HG03045 (cell line): ENCODE measurements around the gene GAREM1.
"Not testable (repeated sequence)": the region's sequence is repeated elsewhere in the genome, so short reads cannot be mapped to it uniquely, and the experiment has no call there.

Experiments
- ATAC-seq: cut with Tn5 transposase; IDR thresholded peaks from one replicate; pipeline ENCODE4 v1.9.1; 2021; ENCODE audit warnings: mild to moderate bottlenecking, moderate library complexity; ENCODE audit not compliant: unreplicated experiment

Gene GAREM1

GRCh38 chr18:32470714-32471633 lies at the start of gene GAREM1:
Gene GAREM1, minus strand, starts transcription at chr18:32470882. Its CDS starts 454 bp downstream, at chr18:32470428.
- peak; percentile 97 for ATAC-seq

DNA sequence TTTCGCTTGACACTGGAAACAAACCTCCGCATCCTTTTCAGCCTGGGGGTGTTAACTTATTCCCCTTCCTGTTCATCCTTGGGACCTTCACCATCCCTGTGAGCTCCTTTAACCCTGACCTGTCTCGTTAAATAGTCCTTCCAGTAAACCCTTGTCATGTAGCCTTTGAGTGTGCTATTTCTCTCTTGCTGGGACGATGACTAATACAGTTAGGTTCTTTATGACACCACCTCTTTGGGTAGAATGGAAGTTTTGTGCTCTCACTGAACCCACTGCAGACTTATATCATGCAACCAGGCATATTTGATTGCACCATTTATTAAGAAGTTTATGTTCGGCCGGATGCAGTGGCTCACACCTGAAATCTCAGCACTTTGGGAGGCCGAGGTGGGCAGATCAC lies 40.5 kb upstream of the GAREM1 start:
- no peak for ATAC-seq

DNA sequence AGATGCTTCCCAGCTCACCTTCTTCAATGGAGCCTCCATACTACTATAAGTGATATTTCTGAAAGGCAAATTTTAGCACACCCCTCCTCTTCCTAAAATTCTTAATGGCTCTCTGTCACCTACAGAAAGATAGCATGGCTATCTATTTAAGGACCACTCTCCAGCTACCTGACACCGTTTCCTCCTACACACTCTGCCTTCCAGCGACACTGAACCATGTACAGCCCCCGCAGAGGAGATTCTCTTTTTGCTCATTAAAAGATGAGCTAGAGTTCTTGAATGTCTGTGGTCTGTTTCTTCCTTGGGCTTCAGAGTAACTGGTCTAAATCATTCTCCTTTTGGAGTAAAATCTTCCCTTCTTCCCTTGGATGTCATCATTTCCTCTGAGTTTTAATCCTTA lies 38.4 kb upstream of the GAREM1 start:
- no peak for ATAC-seq

DNA sequence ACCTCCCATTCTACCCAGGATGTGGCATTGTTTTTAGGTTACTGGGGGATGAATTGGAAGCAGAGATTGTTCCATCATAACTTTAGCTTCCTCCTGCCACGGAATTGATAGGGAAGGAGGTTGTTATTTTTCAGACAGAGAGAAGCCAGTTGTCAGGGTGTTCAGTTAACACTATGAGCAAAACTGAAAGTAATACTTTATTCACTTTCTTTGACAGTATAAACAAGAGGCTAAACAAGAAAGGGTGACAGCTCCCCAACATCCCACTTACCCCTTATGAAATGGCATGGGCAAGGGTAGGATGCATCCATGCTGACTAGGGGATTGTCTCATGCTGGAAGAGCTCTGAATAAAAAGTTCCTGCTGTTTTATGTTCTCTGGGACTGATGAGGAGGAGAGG lies 36.4 kb upstream of the GAREM1 start:
- ATAC-seq, result no peak

GRCh38 chr18:32502014-32502413 lies 31.3 kb upstream of the GAREM1 start:
- no peak for ATAC-seq

- not testable (repeated sequence) for ATAC-seq
Observed at GRCh38 chr18:32501242-32501641, 30.6 kb upstream of the GAREM1 start.

DNA sequence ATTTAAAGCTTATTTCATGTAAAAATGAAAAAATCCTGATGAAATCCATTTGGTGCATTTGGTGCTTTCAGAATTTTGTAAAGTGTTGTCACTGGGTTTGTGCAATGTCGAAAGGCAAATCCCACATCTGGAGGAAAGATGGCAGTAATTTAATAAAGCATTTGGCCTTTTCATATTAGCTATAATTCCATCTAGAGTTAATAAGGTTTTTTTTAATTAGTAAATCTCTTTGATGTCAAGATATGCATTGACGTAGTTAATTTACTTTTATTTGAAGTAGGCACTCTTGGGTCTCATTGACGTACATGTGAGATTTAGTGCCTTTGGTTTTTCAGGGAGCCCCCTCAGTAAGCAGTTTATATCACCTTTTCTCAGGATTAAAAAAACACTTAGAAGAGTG lies 12.3 kb upstream of the GAREM1 start:
- no peak for ATAC-seq

DNA sequence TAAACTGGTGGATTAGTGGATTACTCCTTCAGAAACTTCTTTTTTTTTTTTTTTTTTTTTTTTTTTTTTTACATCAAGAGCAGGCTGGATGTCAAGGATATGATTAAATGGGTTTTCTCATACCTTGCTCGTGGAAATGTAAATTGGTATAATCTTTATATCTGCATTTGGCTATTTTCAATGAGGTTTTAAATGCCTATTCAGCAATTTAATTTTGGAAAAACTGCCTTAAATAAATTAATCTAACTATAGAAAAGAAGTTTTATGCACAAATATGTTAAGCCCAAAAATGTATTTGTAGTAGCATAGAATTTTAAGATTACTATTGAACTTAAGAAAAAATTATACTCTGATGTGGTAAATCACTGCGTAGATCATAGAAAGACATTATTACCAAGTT lies 11.4 kb upstream of the GAREM1 start:
- ATAC-seq, result no peak

- no peak for ATAC-seq
Observed at GRCh38 chr18:32480581-32480980, 9.9 kb upstream of the GAREM1 start.

DNA sequence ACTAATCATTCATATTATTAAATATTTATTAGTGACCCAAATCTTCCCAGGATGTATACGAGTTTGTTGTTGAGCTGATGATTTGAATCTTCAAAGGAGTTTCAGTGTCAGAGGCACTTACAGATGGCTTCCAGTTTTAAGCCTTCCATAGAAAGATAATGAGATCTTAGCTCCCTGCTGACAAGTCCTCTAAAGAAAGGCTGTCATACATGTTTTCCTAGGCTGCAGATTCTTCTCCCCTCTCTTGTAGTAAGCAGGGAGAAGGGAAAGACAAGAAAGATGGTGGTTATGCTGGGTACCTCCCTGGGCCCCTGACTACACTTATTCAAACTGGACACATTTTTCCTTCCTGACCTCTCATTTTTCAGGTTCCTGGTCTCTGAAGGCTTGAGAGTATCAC lies 8.1 kb upstream of the GAREM1 start:
- no peak for ATAC-seq

GRCh38 chr18:32478317-32478716 lies 7.6 kb upstream of the GAREM1 start:
- no peak for ATAC-seq

GRCh38 chr18:32476106-32476505 lies 5.4 kb upstream of the GAREM1 start:
- ATAC-seq, result no peak

DNA sequence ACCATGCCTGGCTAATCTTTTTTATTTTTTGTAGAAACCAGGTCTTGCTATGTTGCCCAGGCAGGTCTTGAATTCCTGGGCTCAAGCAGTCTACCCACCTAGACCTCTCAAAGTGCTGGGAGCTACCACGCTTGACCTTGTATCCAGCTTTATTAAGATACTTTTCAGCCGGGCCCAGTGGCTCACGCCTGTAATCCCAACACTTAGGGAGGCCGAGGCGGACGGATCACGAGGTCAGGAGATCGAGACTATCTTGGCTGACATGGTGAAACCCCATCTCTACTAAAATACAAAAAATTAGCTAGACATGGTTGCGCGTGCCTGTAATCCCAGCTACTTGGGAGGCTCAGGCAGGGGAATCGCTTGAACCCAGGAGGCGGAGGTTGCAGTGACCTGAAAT lies 4.4 kb upstream of the GAREM1 start:
- ATAC-seq, result not testable (repeated sequence)

- no peak for ATAC-seq
Observed at GRCh38 chr18:32473325-32473724, 2.6 kb upstream of the GAREM1 start.

DNA sequence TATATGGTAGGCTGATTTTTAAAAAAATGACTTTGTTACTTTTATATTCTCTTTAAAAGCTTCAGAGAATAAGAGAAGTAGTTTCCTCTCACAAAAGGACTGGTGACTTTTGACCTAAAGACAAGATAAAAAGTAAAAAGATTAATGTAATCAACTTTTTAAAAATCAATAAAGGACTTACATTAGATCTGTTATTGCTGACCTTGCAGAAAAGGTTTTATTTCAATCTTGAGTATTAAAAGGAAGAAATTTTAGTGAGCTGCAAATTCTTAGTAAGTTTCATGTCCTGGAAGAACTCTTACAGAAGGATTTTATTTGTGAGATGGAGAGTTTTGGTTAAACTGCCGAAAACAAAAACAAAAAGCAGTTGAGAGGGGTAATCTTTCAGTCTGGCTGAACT lies 2.2 kb upstream of the GAREM1 start:
- no peak for ATAC-seq

DNA sequence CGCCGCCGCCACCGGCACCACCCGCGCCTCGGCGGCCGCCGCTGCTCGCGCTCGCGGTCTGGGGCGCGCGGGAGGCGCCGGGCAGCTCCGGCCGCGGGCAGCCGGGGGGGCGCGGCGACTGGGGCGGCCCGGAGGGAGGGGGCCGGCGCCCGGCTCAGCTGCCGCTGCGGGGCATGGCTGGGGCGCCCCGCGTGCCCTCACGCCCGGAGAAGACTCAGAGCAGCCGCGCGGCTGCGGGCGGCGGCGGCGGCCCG lies 295 bp downstream of the GAREM1 start:
- ATAC-seq, result no peak

GRCh38 chr18:32469691-32470459 lies 807 bp downstream of the GAREM1 start:
- no peak for ATAC-seq

- ATAC-seq, result no peak
Observed at GRCh38 chr18:32469190-32469651, 1.5 kb downstream of the GAREM1 start.

DNA sequence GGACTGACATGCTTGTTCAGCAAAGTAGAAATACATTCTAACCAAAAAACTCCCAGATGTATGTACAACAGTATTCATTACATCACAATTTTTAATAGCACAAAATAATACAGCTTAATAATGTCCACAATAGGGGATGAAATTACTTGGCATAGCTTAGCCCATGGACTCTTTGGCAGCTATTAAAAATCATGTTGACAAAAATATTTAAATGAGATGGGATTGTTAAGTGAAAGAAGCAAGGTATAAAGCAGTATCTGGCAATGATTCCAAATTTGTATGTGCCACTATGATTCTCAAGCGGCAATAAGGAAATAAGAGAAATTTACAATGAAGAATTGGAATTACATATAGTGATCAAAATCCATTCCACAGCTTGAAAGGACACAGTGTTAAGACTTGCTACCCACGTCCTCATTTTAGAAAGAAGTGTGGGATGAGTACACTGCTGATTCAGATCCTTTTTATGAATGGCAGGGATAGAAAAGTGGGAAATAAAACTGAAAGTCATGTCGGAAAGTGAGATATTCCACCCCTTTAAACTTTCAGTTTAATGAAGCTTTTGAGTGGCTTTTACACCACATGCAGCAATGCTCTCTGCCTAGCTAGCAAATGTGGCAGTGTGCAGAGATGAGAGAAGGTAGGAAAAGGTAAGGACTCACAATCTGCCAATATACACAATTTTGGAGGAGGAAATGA lies 2.4 kb downstream of the GAREM1 start:
- ATAC-seq, result no peak

DNA sequence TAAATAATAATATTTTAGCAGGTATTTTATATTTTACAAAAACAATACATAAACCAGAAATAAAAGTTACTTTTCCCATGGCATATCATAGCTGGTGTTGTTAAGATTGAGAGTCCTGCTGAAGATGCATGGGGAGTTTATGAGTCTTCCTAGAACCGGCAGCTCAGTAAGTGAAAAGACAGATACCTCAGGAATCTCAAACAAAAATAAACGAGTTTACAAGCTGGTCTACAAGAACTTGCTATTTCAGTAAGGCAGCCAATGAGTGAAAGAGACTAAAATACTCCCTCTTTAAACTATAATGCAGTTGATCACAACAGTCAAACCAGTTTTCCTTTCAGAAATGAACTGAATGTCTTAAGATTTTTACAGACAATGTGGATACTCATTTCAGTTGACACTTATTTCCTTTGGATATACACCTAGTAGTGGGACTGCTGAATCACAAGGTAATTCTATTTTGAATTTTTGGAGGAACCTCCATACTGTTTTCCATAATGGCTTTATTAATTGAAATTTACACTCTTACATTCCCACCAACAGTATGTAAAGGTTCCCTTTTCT lies 8.9 kb downstream of the GAREM1 start:
- ATAC-seq, result no peak

- ATAC-seq, result no peak
Observed at GRCh38 chr18:32460171-32460731, 10.4 kb downstream of the GAREM1 start.
